Liver (tissue), 3 donors: ENCODE data around the gene SH3PXD2A.

Experiments
- JUND ChIP-seq, 2 donors: IDR thresholded peaks; 2 replicates each; pipeline ENCODE4 v1.6.1; 2016; ENCODE audit warnings: antibody characterized with exemption in 2 of 2
- RAD21 ChIP-seq, 2 donors: IDR thresholded peaks; 2 replicates each; pipeline ENCODE4 v1.6.1; 2016; ENCODE audit warnings: antibody characterized with exemption in 2 of 2, mild to moderate bottlenecking in 2 of 2
- TAF1 ChIP-seq: conservative IDR thresholded peaks from 2 replicates; pipeline ENCODE4 v1.6.1; 2016; ENCODE audit warnings: antibody characterized with exemption, mild to moderate bottlenecking
- TF ChIP-seq, protein P1 (sequence below): fragments of 150-350 bp; IDR thresholded peaks from 2 replicates; pipeline ENCODE4 v1.5.1; 2017; ENCODE audit warnings: improper control_type of control experiment, low read depth, low read length; ENCODE audit not compliant: missing input control
- TF ChIP-seq, protein P2 (sequence below): IDR thresholded peaks from 2 replicates; pipeline ENCODE4 v1.6.1; 2016; ENCODE audit warnings: antibody characterized with exemption
- donor health status: healthy.
- donor health status: healthy.

DNA sequence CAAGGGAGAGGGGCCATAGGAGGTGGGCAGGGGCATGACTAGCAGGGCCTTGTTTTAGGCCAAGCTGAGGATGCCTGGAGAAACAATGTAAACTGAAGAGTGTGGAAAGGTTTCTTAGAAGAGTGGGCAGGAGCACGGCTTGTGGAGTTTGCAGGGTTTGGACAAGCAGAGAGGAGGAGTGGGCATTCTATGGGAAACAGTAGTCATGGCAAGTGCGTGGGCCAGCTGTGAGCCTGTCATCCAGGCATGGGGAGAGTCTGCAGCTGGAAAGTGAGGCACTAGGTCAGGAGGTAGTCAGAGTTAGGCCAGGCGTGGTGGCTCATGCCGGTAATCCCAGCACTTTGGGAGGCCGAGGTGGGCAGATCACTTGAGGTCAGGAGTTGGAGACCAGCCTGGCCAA, 130.1 kb downstream of the SH3PXD2A start:
- TF ChIP-seq, protein P1, sequence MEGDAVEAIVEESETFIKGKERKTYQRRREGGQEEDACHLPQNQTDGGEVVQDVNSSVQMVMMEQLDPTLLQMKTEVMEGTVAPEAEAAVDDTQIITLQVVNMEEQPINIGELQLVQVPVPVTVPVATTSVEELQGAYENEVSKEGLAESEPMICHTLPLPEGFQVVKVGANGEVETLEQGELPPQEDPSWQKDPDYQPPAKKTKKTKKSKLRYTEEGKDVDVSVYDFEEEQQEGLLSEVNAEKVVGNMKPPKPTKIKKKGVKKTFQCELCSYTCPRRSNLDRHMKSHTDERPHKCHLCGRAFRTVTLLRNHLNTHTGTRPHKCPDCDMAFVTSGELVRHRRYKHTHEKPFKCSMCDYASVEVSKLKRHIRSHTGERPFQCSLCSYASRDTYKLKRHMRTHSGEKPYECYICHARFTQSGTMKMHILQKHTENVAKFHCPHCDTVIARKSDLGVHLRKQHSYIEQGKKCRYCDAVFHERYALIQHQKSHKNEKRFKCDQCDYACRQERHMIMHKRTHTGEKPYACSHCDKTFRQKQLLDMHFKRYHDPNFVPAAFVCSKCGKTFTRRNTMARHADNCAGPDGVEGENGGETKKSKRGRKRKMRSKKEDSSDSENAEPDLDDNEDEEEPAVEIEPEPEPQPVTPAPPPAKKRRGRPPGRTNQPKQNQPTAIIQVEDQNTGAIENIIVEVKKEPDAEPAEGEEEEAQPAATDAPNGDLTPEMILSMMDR = no peak
- TF ChIP-seq JUND (IDR thresholded peaks at IDR 0.05) (no peak), RAD21 (IDR thresholded peaks at IDR 0.05) (no peak), TAF1 (no peak)
- TF ChIP-seq, protein P2, sequence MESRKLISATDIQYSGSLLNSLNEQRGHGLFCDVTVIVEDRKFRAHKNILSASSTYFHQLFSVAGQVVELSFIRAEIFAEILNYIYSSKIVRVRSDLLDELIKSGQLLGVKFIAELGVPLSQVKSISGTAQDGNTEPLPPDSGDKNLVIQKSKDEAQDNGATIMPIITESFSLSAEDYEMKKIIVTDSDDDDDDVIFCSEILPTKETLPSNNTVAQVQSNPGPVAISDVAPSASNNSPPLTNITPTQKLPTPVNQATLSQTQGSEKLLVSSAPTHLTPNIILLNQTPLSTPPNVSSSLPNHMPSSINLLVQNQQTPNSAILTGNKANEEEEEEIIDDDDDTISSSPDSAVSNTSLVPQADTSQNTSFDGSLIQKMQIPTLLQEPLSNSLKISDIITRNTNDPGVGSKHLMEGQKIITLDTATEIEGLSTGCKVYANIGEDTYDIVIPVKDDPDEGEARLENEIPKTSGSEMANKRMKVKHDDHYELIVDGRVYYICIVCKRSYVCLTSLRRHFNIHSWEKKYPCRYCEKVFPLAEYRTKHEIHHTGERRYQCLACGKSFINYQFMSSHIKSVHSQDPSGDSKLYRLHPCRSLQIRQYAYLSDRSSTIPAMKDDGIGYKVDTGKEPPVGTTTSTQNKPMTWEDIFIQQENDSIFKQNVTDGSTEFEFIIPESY = no peak
